C4-2B (cell line): Measurements from ENCODE around the gene PLEK2.
A peak's percentile ranks its signal among the peaks of the same experiment; 100 is the strongest.

Experiments
- H3K27ac ChIP-seq: fragments of 450-650 bp; 2 replicates; pipeline ENCODE4 v1.5.1; 2017
- CTCF ChIP-seq: fragments of 450-650 bp; conservative IDR thresholded peaks from 2 replicates; pipeline ENCODE4 v1.5.1; 2017; ENCODE audit warnings: mild to moderate bottlenecking
- ZFX ChIP-seq: fragments of 450-650 bp; IDR thresholded peaks from 2 replicates; pipeline ENCODE4 v1.6.1; 2017

PLEK2 gene

GRCh38 chr14:67426161-67426560 is 14.2 kb upstream of the PLEK2 start:
- no peak for TF ChIP-seq ZFX
- no peak for TF ChIP-seq CTCF
- no peak overlapping the region for H3K27ac ChIP-seq

- no peak overlapping the region for H3K27ac ChIP-seq
- TF ChIP-seq ZFX (no peak), CTCF (no peak)
These were observed 13.6 kb upstream of the PLEK2 start for GRCh38 chr14:67425608-67426007.

- no peak for TF ChIP-seq CTCF
- no peak for TF ChIP-seq ZFX
These were observed 12.6 kb upstream of the PLEK2 start for GRCh38 chr14:67424539-67424938.

GRCh38 chr14:67423424-67423823 is 11.5 kb upstream of the PLEK2 start:
- no peak overlapping the region for H3K27ac ChIP-seq
- TF ChIP-seq ZFX = no peak
- no peak for TF ChIP-seq CTCF

More at GRCh38 chr14:67424539-67424938, 12.6 kb upstream of the PLEK2 start:
- H3K27ac ChIP-seq = no peak overlapping the region

GRCh38 chr14:67421356-67422224 is 9.6 kb upstream of the PLEK2 start:
- no peak overlapping the region for H3K27ac ChIP-seq
- TF ChIP-seq CTCF (no peak), ZFX (no peak)

GRCh38 chr14:67420102-67420739 is 8.3 kb upstream of the PLEK2 start:
- no peak overlapping the region for H3K27ac ChIP-seq
- TF ChIP-seq ZFX (no peak), CTCF (peak; percentile 88)

GRCh38 chr14:67418401-67419191 is 6.6 kb upstream of the PLEK2 start:
- H3K27ac ChIP-seq = no peak overlapping the region
- TF ChIP-seq ZFX = no peak
- no peak for TF ChIP-seq CTCF
